ENCODE results near the gene OTOS.

Gene OTOS

DNA sequence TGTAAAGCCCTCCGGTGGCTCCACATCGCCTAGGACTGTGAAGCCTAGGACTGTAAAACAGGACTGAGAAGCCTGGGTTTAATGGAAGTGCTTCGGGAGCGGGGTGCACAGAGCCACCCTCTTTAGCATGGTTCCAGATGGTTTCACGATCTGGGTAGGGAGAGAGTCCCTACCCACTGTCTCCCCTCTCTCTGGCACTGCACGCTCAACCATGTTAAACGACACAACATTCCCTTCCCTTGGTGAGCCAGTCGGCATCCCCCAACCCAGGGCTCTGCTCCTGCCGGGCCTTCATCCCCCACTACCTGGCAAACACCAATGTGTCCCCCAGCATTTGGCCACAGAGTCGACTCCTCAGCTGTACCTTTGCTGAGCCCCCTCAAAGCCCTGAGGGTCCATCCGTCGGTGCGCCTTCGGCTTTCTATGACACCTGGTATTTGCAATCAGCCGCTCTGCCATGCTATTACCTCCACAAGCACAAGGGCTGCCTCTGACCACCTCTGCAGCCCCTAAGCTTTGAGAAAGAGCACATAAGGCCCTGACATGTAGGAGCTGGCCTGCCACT, 5.4 kb downstream of the OTOS start:
- ATAC-seq = no peak
- TF ChIP-seq, protein P1, sequence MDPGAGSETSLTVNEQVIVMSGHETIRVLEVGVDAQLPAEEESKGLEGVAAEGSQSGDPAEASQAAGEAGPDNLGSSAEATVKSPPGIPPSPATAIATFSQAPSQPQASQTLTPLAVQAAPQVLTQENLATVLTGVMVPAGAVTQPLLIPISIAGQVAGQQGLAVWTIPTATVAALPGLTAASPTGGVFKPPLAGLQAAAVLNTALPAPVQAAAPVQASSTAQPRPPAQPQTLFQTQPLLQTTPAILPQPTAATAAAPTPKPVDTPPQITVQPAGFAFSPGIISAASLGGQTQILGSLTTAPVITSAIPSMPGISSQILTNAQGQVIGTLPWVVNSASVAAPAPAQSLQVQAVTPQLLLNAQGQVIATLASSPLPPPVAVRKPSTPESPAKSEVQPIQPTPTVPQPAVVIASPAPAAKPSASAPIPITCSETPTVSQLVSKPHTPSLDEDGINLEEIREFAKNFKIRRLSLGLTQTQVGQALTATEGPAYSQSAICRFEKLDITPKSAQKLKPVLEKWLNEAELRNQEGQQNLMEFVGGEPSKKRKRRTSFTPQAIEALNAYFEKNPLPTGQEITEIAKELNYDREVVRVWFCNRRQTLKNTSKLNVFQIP (CRISPR knock-in tag; IDR thresholded peaks at IDR 0.05; ENCODE audit: borderline replicate concordance, low read depth) = no peak
- no peak for TF ChIP-seq ZFP30 (CRISPR knock-in tag; IDR thresholded peaks at IDR 0.05)
- no peak for TF ChIP-seq ZNF565 (CRISPR knock-in tag; conservative IDR thresholded peaks at IDR 0.05; ENCODE audit: low read depth)
- TF ChIP-seq ZNF8 (CRISPR knock-in tag; IDR thresholded peaks at IDR 0.05) = no peak
- TF ChIP-seq, protein P2, sequence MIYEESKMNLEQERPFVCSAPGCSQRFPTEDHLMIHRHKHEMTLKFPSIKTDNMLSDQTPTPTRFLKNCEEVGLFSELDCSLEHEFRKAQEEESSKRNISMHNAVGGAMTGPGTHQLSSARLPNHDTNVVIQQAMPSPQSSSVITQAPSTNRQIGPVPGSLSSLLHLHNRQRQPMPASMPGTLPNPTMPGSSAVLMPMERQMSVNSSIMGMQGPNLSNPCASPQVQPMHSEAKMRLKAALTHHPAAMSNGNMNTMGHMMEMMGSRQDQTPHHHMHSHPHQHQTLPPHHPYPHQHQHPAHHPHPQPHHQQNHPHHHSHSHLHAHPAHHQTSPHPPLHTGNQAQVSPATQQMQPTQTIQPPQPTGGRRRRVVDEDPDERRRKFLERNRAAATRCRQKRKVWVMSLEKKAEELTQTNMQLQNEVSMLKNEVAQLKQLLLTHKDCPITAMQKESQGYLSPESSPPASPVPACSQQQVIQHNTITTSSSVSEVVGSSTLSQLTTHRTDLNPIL (CRISPR knock-in tag; IDR thresholded peaks at IDR 0.05; ENCODE audit: low read depth) = no peak
- TF ChIP-seq, protein P3, sequence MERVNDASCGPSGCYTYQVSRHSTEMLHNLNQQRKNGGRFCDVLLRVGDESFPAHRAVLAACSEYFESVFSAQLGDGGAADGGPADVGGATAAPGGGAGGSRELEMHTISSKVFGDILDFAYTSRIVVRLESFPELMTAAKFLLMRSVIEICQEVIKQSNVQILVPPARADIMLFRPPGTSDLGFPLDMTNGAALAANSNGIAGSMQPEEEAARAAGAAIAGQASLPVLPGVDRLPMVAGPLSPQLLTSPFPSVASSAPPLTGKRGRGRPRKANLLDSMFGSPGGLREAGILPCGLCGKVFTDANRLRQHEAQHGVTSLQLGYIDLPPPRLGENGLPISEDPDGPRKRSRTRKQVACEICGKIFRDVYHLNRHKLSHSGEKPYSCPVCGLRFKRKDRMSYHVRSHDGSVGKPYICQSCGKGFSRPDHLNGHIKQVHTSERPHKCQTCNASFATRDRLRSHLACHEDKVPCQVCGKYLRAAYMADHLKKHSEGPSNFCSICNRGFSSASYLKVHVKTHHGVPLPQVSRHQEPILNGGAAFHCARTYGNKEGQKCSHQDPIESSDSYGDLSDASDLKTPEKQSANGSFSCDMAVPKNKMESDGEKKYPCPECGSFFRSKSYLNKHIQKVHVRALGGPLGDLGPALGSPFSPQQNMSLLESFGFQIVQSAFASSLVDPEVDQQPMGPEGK (CRISPR knock-in tag; IDR thresholded peaks at IDR 0.05; ENCODE audit: borderline replicate concordance) = no peak
- no peak for TF ChIP-seq ARNTL (CRISPR knock-in tag; IDR thresholded peaks at IDR 0.05; ENCODE audit: borderline replicate concordance, low read depth)
- no peak for TF ChIP-seq SNAI2 (CRISPR knock-in tag; IDR thresholded peaks at IDR 0.05)
- no peak for TF ChIP-seq ZNF70 (CRISPR knock-in tag; IDR thresholded peaks at IDR 0.05)
- no peak for TF ChIP-seq ZFP3 (CRISPR knock-in tag; IDR thresholded peaks at IDR 0.05)
- no peak for TF ChIP-seq OSR1 (CRISPR knock-in tag; IDR thresholded peaks at IDR 0.05)
- no peak for TF ChIP-seq BACH2 (CRISPR knock-in tag; IDR thresholded peaks at IDR 0.05; ENCODE audit: borderline replicate concordance)

DNA sequence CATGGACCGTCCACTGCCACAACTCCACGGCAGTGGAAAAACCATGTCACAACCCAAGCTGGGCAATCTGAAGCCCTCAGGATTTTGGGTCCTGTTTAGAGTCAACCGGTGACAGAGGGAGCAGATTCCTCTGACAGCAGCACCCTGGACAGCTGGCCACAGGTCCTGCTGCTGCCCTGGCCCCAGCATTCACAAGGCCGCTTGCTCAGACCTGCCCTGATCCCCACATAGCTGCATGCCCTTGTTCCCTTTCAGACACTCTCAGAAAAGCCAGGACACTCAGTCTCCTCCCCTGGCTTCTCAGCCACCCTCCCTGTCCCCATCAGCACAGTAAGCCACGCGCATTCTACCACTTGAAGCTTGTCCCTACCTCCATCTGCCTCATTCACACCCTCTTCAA, 6.0 kb downstream of the OTOS start:
- no peak for TF ChIP-seq RARB (CRISPR knock-in tag; IDR thresholded peaks at IDR 0.05)
- no peak for ATAC-seq

DNA sequence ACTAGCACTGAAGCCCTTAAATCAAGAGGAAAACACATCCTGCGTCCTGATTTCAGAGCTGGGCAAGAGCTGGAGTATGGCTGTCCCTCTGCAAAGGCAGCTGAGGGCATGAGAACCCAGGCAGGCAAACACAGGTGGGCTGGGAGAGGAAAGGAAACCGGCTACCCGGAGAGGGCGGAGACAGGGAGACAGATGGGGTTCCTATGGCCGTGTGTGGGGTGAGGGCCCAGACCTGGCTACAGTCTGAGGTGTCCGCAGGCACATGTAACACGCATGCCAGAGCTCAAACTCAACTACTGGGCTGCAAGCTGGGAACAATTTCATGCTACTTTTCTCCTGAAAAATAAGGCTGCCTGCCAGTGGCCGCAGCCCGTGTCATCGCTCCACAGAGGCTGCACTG, 7.1 kb downstream of the OTOS start:
- TF ChIP-seq ZNF8 (CRISPR knock-in tag; IDR thresholded peaks at IDR 0.05) = no peak
- TF ChIP-seq, protein P4, sequence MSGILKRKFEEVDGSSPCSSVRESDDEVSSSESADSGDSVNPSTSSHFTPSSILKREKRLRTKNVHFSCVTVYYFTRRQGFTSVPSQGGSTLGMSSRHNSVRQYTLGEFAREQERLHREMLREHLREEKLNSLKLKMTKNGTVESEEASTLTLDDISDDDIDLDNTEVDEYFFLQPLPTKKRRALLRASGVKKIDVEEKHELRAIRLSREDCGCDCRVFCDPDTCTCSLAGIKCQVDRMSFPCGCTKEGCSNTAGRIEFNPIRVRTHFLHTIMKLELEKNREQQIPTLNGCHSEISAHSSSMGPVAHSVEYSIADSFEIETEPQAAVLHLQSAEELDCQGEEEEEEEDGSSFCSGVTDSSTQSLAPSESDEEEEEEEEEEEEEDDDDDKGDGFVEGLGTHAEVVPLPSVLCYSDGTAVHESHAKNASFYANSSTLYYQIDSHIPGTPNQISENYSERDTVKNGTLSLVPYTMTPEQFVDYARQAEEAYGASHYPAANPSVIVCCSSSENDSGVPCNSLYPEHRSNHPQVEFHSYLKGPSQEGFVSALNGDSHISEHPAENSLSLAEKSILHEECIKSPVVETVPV (CRISPR knock-in tag; IDR thresholded peaks at IDR 0.05) = no peak
- TF ChIP-seq ZFP3 (CRISPR knock-in tag; IDR thresholded peaks at IDR 0.05) = no peak
- no peak for TF ChIP-seq PPARA (CRISPR knock-in tag; IDR thresholded peaks at IDR 0.05; ENCODE audit: borderline replicate concordance)
- TF ChIP-seq ZNF70 (CRISPR knock-in tag; IDR thresholded peaks at IDR 0.05) = no peak
- TF ChIP-seq, protein P3 (CRISPR knock-in tag; IDR thresholded peaks at IDR 0.05; ENCODE audit: borderline replicate concordance) = no peak
- no peak for TF ChIP-seq ZNF565 (CRISPR knock-in tag; conservative IDR thresholded peaks at IDR 0.05; ENCODE audit: low read depth)
- no peak for TF ChIP-seq ESRRG (CRISPR knock-in tag; IDR thresholded peaks at IDR 0.05)
- TF ChIP-seq ZFP30 (CRISPR knock-in tag; IDR thresholded peaks at IDR 0.05) = no peak
- no peak for TF ChIP-seq TOX (CRISPR knock-in tag; IDR thresholded peaks at IDR 0.05; ENCODE audit: borderline replicate concordance)
- TF ChIP-seq ARNTL (CRISPR knock-in tag; IDR thresholded peaks at IDR 0.05; ENCODE audit: borderline replicate concordance, low read depth) = no peak
- TF ChIP-seq, protein P5, sequence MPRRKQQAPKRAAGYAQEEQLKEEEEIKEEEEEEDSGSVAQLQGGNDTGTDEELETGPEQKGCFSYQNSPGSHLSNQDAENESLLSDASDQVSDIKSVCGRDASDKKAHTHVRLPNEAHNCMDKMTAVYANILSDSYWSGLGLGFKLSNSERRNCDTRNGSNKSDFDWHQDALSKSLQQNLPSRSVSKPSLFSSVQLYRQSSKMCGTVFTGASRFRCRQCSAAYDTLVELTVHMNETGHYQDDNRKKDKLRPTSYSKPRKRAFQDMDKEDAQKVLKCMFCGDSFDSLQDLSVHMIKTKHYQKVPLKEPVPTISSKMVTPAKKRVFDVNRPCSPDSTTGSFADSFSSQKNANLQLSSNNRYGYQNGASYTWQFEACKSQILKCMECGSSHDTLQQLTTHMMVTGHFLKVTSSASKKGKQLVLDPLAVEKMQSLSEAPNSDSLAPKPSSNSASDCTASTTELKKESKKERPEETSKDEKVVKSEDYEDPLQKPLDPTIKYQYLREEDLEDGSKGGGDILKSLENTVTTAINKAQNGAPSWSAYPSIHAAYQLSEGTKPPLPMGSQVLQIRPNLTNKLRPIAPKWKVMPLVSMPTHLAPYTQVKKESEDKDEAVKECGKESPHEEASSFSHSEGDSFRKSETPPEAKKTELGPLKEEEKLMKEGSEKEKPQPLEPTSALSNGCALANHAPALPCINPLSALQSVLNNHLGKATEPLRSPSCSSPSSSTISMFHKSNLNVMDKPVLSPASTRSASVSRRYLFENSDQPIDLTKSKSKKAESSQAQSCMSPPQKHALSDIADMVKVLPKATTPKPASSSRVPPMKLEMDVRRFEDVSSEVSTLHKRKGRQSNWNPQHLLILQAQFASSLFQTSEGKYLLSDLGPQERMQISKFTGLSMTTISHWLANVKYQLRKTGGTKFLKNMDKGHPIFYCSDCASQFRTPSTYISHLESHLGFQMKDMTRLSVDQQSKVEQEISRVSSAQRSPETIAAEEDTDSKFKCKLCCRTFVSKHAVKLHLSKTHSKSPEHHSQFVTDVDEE (CRISPR knock-in tag; IDR thresholded peaks at IDR 0.05) = no peak
- no peak for ATAC-seq

All from SK-N-SH treated with all-trans-retinoic acid at 6 μM for 48 hours (cell line).